ENCODE data around the gene CAMK4.
"Not testable (repeated sequence)": the region's sequence is repeated elsewhere in the genome, so short reads cannot be mapped to it uniquely, and the experiment has no call there.

The CAMK4 gene

DNA sequence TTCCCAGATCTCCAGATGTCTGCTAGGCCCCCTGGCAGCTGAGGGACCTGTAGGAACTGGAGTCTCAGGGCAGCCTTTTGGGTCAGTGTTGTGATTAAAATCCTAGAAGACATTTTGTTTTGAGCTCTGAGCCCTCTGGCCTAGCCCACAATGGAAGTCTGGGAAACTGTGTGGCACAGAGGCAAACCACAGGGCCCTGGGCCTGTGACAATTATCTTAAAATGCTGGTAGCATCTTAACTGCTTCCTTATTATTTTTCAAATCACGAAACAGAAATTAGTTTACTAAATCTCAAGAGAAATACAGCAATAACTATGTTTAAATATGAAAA lies 162.6 kb downstream of the CAMK4 start:
- no peak for DNase-seq

DNA sequence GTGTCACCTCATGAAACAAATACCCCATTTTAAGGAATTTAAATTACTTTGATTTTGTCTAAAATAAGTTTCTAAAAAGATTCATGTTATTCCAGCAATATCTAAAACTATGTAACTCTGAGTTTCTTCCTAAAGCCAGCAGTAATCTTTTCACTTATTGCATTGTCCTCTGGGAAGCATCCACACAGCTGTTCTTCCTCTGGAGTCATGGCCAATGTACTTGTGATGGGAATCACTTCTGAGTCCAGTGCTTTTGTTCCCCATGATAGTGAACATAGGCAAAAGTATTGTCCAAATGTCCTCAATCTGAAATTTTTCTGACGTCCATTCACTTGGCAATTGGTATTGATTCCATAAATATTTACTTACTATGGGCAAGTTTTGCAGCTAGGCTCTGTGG lies 163.2 kb downstream of the CAMK4 start:
- no peak for DNase-seq

DNA sequence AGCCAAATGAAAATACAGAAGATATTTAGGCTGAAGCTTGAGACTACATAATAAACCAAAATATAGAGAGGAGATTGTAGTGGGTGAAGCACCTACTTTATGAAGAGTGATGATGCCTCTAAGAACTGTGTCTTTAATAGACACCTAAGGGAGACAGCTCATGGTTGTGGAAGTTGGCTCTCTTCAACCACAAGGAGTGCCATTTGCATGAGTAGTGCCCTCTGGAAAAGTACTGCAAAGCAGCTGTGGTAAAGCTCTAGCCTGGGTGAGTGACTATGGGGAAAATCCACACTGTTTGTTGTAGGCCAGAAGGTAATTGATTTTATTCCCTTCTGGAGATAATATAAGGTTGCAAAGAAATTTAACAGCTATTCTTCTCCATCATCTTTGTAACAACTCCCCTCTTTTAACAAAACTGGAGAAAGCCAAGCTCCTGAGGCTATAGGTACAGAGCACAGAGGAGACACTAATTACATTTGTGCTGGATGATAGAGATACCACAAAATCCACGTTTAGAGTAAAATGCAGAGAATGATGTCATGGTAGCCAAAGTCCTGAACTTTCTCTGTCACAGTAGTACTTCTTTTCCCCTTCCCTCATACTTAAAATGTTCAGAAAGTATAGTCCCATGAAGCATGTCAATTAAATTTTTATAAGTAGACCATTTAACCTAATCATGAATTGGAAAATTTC lies 165.4 kb downstream of the CAMK4 start:
- no peak for DNase-seq

DNA sequence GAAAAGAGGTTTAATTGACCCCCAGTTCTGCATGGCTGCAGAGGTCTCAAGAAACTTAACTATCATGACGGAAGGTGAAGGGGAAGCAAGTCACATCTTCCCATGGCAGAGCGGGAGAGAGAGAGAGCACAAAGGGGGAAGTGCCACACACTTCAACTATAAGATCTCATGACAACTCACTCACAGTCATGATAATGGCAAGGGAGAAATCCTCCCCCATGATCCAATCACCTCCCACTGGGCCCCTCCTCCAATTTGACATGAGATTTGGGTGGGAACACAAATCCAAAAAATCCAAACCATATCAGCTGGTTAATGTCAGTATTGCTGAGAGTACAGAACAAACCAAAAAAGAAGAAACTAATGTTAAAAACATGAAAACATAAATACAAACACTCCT lies 168.0 kb downstream of the CAMK4 start:
- DNase-seq, result no peak

DNA sequence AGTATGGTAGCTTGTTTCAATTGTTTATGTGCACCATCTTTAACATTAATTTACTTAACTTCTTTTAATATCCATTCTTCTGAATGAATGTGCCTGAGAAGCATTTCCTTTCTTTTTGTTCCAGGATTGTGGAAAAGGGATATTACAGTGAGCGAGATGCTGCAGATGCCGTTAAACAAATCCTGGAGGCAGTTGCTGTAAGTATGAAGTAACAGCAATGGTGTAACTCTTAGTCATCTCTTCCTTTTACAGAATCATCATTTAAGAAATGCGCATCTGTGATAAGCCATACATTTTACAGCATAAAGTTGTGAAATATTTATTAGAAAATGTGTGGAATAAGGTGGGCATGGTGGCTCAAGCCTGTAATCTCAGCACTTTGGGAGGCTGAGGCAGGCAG lies 170.4 kb downstream of the CAMK4 start:
- DNase-seq, result no peak

DNA sequence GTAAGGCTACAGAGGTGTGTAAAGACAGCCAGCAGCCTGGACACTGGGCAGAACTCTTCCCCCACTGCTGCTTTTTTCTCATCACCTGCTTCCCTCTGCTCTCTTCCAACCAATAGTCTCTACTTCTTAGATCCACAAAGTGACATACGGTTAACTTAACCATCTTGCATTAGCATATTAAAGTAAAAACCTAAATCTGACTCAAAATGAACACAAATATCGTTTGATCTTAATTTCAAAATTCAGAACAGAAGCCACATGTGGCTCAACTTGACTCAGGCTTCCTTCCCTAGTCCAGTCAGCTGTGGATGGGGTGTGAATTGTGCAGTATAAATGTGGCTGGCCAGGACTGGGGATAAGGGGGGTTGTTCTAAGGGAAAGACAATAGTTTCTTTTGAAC lies 173.8 kb downstream of the CAMK4 start:
- DNase-seq, result no peak

DNA sequence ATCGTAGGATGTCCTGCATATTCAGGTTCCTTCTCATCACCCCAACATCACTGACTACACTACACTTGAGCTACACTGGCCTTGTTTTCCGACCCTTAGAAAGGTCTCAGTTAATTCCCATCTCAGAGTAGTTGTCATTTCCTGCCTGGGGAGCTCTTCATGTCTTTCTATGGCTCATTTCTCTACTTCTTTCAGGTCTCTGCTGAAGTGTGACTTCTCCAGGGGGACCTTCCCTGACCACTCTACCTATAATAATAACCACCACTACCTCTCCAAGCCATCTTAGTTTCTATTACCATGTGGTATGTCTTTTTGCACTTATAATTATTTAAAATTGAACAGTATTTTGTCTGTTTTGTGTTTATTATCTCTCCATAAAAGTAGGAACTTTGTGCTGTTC lies 174.9 kb downstream of the CAMK4 start:
- no peak for DNase-seq

DNA sequence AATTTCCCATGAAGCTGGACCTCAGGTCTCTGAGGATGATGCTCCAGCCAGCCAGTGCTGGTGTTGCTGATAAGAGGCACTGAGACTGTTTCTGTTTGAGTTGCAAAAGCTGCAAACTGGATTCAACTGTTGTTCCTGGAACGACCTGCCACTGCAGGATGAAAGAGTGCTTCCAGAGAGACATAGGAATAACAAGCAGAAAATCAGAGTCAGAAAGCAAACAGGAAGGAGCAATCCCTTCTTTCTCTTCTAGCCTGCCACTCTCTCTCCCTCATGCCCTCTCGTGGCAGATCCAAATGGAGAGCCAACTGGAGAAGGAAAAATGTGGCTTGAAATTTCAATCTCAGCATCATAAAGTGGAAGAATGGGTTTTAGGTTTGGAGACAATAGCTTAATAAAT lies 177.7 kb downstream of the CAMK4 start:
- DNase-seq, result no peak

DNA sequence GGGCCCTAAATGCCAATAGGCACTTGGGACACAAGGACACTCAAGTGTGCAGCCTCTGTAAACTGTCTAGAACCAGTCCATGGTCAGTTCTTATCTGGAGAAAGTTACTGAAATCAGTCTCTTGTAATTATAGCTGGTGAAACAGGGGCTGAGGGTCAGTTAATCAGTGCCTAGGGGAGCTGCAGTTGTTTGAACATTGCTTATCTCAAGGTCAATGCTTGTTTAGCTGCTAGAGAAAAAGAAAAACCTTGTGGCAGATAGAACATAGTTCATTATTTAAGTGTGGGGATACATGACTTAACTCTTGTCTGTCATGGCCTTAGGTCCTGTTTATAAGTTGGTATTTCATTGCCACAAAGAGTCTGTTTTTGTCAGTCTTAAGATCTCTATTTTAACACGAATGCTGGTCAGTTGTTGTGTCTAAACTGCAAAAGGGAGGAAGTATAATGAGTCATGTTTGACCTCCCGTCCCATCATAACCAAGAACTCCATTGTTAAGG lies 180.1 kb downstream of the CAMK4 start:
- no peak for DNase-seq

DNA sequence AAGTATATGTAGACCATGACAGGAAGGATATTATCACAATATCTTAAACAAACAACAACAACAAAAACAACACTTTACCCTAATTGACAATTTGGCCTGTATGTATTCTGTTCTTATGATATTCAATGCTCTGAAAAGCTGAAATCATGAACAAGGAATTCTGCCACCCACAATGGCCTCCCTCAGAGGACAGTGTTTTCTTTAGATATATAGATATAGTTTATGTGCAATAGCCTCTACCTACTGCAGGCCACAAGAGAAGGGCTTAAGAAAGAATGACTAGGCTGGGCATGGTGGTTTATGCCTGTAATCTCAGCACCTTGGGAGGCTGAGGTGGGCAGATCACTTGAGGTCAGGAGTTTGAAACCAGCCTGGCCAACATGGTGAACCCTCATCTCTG lies 183.4 kb downstream of the CAMK4 start:
- no peak for DNase-seq

DNA sequence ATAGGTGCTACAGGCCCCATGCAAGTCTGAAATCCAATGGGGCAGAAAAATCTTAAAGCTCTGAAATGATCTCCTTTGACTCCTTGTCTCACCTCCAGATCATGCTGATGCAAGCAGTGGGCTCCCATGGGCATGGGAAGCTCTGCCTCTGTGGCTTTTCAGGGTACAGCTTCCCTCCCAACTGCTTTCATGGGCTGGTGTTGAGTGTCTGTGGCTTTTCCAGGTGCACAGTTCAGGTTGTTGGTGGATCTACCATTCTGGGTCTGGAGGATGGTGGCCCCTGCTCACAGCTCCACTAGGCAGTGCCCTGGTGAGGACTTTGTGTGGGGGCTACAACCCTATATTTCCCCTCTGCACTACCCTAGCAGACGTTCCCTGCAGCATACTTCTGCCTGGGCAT lies 184.6 kb downstream of the CAMK4 start:
- DNase-seq, result no peak

DNA sequence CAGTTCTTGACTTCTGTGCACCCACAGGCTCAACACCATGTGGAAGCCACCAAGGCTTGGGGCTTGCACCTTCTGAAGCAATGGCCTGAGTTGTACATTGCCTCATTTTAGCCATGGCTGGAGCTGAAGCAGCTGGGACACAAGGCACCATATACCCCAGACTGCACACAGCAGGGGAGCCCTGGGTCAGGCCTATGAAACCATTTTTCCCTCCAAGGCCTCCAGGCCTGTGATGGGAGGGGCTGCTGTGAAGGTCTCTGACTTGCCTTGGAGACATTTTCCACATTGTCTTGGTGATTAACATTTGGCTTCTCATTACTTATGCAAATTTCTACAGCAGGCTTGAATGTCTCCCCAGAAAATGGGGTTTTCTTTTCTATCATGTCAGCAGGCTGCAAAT lies 185.1 kb downstream of the CAMK4 start:
- DNase-seq, result not testable (repeated sequence)

DNA sequence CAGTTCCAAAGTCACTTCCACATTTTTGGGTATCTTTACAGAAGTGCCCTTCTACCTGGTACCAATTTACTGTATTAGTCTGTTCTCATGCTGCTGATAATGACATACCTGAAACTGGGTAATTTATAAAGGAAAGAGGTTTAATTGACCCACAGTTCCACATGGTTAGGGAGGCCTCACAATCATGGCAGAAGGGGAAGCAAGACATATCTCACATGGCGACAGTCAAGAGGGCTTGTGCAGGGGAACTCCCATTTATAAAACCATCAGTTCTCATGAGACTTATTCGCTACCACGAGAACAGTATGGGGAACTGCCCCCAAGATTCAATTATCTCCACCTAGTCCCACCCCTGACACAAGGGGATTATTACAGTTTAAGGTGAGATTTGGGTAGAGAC lies 185.9 kb downstream of the CAMK4 start:
- DNase-seq, result not testable (repeated sequence)

DNA sequence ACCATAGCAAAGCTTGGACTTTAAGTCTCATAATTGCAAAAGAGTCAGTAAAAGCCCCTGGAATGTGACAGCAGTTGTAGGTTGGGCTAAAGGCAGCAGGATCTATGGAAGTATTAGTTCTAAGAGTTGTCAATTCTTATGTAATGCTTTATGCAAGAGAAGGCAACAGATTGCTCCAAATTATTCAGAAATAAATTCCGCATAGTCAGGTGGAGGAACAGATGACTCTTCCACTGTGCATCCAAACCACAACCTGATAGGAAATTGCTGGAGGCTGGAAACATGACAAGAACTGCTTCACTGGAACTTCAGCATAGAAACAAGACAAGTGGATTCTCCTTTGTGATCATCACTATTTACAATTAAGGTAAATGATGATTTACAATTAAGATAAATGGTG lies 187.1 kb downstream of the CAMK4 start:
- no peak for DNase-seq

DNA sequence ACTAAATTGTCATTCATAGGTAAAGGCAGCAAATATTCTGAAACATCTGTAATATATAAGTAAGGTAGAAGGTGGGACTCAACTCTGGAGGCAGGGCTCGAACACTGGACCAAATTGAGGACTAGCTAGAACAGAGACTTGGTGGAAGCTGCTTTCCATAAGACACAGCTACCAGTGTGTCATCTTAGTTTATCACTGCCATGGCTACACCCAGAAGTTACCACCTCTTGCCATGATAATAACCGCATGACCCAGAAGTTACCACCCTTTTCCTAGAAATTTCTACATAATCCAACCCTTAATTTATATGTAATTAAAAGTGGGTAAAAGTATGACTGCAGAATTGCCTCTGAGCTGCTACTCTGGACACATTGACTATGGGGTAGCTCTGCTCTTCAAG lies 188.4 kb downstream of the CAMK4 start:
- DNase-seq, result no peak

DNA sequence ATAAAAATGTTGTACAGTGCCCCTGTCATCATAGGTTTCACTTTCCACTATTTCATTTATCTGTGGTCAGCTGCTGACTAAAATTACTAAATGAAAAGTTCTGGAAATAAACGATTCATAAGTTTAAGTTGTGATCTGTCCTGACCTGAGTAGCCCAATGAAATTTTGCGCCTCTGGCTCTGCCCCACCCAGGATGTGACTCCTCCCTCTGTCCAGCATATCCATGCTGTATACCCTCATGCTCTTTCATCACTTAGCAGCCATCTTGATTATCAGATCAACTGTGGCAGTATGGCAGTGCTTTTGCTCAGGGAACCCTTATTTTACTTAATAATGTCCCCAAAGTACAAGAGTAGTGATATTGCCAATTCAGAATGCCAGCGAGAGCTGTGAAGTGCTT lies 190.9 kb downstream of the CAMK4 start:
- no peak for DNase-seq

DNA sequence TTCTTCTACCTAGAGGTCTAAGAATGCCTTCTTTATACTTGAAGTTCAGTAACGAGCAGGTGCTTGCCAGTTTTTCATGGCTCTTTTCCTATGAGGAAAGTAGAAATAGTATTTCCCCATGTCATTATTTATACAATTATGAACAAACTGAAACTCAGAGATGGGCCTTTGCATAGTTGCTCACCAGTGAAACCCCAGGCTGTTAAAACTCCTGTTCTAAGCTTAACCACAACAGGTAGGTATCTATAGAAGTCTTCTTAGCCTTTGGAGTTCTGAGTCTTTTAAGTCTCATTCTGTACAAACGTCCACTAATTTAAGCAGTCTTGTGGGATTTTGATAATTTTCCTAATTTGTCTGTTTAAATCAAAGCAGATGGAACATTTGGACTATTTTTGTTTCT lies 198.1 kb downstream of the CAMK4 start:
- DNase-seq, result no peak

DNA sequence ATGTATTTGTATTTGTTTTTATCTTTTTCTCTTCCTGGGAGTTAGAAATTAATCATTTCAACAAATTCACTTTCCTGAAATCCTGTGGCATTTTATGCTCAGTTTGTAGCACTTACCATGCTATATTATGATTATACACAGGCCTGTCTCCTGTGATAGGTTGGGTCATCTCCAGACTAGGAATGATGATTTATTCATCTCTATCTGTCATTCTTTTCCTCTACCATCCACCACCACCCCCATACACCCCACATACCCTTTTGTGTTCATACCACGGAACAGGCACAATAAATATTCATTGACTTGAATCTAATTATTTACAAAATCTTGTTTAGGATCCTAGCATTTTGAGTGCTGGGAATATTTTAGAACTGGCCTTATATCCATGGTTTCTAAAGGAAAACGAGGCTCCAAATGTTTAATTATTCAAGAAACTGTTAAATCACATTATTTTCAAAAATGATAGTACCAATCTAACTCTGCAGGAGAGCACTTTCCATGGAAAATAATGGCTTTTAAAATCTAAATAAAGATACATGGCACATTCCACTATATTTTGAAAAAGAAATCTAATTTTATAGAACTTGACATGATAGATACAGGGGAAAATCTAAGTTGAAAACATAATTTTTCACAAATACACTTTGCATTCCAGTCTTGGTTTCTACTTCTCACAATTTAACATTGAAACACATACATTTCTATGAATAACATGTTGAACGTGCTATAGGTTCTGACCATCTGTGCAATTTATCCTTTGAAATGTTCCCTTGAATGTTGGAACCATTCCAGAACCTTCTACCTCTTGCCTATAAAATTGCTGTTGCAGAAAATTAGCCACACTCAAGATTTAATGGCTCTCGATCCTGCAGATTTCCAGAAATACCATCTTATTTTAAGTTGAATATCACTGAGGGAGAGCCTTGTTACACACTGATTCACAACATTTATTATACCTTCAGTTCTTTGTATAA lies 198.8 kb downstream of the CAMK4 start:
- no peak for DNase-seq

DNA sequence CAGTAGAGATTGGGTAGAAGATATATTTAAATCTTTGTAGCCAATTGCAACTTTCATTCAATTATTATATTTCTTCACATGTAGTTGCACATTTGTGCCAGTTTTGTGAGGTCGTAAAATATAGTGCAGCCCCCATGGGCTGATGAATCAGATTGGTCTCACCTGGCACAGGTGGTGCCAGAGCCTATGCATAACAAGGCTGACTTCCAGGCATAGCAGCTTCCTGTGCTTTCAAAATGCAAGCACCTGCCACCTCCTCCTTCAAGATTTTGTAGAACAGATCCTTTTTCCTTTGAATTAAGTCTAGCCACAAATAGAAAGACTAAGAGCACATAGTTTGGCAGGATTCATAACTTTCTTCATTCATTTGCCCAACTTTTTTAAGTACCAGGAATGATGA lies 201.0 kb downstream of the CAMK4 start:
- DNase-seq, result no peak

DNA sequence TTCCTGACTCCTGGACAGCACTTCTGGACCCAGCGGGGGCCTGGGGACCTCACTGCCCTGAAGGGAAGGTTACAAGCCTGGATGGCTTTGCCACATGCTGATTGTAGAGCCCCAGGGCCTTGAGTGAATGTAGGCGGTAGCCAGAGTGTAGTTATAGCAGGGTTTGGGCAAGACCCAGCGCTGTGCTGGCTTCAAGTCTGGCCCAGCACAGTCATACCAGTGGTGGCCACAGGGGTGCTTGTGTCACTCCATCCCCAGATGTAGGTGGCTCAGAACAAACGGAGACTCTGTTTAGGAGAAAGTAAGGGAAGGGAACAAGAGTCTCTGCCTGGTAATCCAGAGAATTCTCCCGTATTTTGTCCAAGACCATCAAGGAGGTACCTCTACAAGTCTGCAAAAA lies 203.6 kb downstream of the CAMK4 start:
- DNase-seq, result no peak

DNA sequence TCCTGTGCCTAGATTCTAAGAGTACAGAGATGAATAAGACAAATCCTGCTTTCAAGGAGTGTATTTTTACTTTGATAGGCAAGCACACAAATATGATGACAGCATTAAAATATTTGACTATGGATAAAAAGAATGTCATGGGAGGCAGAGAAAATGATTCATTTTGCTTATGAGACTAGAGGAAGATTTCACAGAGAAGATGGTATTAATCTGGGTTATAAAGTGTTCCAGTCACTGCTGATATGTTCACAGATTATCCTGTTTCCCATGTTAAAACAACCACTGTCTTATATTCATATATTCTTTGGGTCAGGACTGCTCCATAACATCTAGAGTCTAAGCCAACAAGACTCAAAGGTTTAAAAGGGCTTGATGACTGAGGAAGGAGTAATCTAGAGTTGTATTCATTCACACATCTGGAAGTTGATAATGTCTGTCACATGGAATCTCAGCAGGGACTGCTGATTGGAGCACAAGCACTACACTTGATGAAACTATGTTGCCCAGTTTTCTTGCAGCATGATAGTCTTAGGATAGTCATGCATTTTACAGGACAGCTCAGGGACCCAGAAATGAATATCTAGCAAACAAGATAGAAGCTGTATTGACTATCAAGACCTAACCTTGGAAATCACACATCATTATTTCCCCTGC lies 208.8 kb downstream of the CAMK4 start:
- DNase-seq, result no peak

DNA sequence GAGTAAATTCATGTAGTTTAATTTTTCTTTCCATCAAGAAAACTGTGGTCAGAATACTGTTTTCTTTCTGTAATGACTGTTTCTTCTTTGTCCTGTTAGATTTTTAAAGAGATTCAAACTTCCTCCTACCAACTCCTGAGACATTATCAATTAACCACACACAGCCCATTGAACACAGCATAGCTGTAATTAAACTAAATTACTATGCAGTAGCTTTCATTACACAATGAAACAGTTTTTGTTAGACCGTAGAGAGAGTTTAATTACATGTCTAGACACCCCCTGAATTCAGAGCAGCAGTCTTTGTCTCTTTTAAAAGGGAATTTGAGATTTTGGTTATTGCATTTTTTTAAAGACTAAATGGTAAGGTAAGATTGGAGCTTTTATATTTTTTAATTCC lies 210.6 kb downstream of the CAMK4 start:
- no peak for DNase-seq

DNA sequence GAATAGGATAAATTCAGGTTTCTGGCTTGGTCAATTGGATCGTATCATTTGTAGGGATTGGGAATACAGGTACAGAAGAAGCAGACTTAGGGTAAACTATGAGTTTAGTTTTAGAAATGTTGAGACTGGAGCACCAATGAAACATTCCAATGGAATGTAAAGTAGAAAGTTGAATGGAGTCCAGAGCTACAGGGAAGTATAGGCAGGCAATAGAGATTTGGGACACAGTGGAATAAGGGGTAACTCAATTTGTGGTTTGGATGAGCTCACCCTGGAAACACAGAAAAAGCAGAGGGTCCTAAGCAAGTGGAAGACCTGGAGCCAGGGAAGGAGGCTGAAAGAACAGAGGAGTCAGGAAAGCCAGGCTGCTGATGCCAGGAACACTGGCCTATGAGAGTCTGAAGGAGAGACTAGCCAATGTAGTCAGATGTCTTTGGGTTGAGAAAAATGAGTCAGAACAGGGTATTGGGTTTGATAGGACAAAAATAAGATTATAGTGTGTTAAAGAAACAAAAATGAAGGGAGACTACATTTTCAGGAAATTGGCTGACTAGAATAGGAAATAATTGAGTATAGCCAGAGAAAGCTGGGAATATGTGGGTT lies 215.4 kb downstream of the CAMK4 start:
- no peak for DNase-seq

All from bone marrow (tissue), 2 donors.